GM18907 (cell line): ENCODE results near the gene CUL5.
"Not testable (repeated sequence)": the region's sequence is repeated elsewhere in the genome, so short reads cannot be mapped to it uniquely, and the experiment has no call there.

Source experiments
- ATAC-seq: cut with Tn5 transposase; IDR thresholded peaks from one replicate; pipeline ENCODE4 v1.9.1; 2021; ENCODE audit warnings: mild to moderate bottlenecking, moderate library complexity; ENCODE audit not compliant: unreplicated experiment

Gene CUL5

GRCh38 chr11:108111126-108111525 lies 102.4 kb downstream of the CUL5 start:
- no peak for ATAC-seq

- ATAC-seq: no peak
Observed at GRCh38 chr11:108112057-108112456, 103.4 kb downstream of the CUL5 start.

GRCh38 chr11:108115500-108116140 lies 106.9 kb downstream of the CUL5 start:
- ATAC-seq: no peak

- no peak for ATAC-seq
Observed at GRCh38 chr11:108117746-108118371, 109.2 kb downstream of the CUL5 start.

- not testable (repeated sequence) for ATAC-seq
Observed at GRCh38 chr11:108120936-108121273, 112.2 kb downstream of the CUL5 start.

GRCh38 chr11:108121274-108122155 lies 112.8 kb downstream of the CUL5 start, which contains the start of gene ACAT1:
Gene ACAT1, plus strand, starts transcription at chr11:108121567. Its CDS starts 40 bp downstream, at chr11:108121607.
- ATAC-seq: peak; percentile 96

GRCh38 chr11:108122166-108122628 lies 113.5 kb downstream of the CUL5 start:
- ATAC-seq: no peak

- no peak for ATAC-seq
Observed at GRCh38 chr11:108125096-108125495, 116.4 kb downstream of the CUL5 start.

GRCh38 chr11:108128772-108129171 lies 120.1 kb downstream of the CUL5 start:
- no peak for ATAC-seq

- ATAC-seq: no peak
Observed at GRCh38 chr11:108131993-108132392, 123.3 kb downstream of the CUL5 start.

GRCh38 chr11:108132993-108133538 lies 124.4 kb downstream of the CUL5 start:
- ATAC-seq: not testable (repeated sequence)

- no peak for ATAC-seq
Observed at GRCh38 chr11:108135845-108136544, 127.3 kb downstream of the CUL5 start.

- ATAC-seq: no peak
Observed at GRCh38 chr11:108137212-108137611, 128.5 kb downstream of the CUL5 start.

- no peak for ATAC-seq
Observed at GRCh38 chr11:108142304-108142703, 133.6 kb downstream of the CUL5 start.

GRCh38 chr11:108144615-108145014 lies 135.9 kb downstream of the CUL5 start:
- no peak for ATAC-seq

GRCh38 chr11:108147150-108147549 lies 138.5 kb downstream of the CUL5 start:
- no peak for ATAC-seq

- ATAC-seq: no peak
Observed at GRCh38 chr11:108148556-108148955, 139.9 kb downstream of the CUL5 start.

- no peak for ATAC-seq
Observed at GRCh38 chr11:108154591-108154990, 145.9 kb downstream of the CUL5 start.
